CD8-positive, alpha-beta memory T cell (primary cell): ENCODE measurements around the gene FZD8. TPM values are rescaled to one million over a fixed set of nuclear protein-coding genes. Genes with fewer than 3 reads are reported as not detected.

Experiments used
- CTCF ChIA-PET: fragments of 350-600 bp; sonication (Branson Sonifier 250); formaldehyde crosslinking; loops from one replicate; lab custom pipeline; 2021; ENCODE audit warnings: antibody characterized with exemption; lab: Charles Lee
- POLR2A ChIA-PET: fragments of 350-600 bp; sonication (Branson Sonifier 250); formaldehyde crosslinking; loops from one replicate; lab custom pipeline; 2021; ENCODE audit warnings: antibody characterized with exemption; lab: Charles Lee
- DNase-seq, 5 donors: peaks; one replicate each; pipeline versions ENCODE4 v3.0.0 to v3.0.0-alpha.2; 2020 to 2022; ENCODE audit warnings: mixed read lengths in 1 of 5
- H3K27ac ChIP-seq: one replicate; pipeline ENCODE4 v1.7.0; 2013; ENCODE audit warnings: low read depth, mild to moderate bottlenecking, low read length, moderate library complexity
- H3K27me3 ChIP-seq: 2 replicates; pipeline ENCODE4 v1.7.0; 2013; ENCODE audit warnings: low read length, mild to moderate bottlenecking; ENCODE audit not compliant: insufficient read depth, poor library complexity, severe bottlenecking
- H3K36me3 ChIP-seq: 2 replicates; pipeline ENCODE4 v1.7.0; 2013; ENCODE audit warnings: mild to moderate bottlenecking, low read length, moderate library complexity; ENCODE audit not compliant: insufficient read depth
- H3K4me1 ChIP-seq: 2 replicates; pipeline ENCODE4 v1.7.0; 2013; ENCODE audit warnings: mild to moderate bottlenecking, low read length, moderate library complexity; ENCODE audit not compliant: insufficient read depth
- H3K4me3 ChIP-seq: 2 replicates; pipeline ENCODE4 v1.7.0; 2013; ENCODE audit warnings: mild to moderate bottlenecking, low read length
- H3K9me3 ChIP-seq: 2 replicates; pipeline ENCODE4 v1.7.0; 2013; ENCODE audit warnings: mild to moderate bottlenecking, low read length
- H3K27ac Mint-ChIP-seq, 8 donors: one replicate each; pipeline ENCODE4 v1.8.0; 2020 to 2021; ENCODE audit warnings: mixed read lengths in 8 of 8, mild to moderate bottlenecking in 6 of 8, inconsistent platforms in 3 of 8, moderate library complexity in 3 of 8
- H3K27me3 Mint-ChIP-seq, 2 donors: one replicate each; pipeline ENCODE4 v1.8.0; 2020 to 2021; ENCODE audit warnings: mixed read lengths in 2 of 2, mild to moderate bottlenecking in 1 of 2, moderate library complexity in 1 of 2
- H3K36me3 Mint-ChIP-seq, 3 donors: one replicate each; pipeline ENCODE4 v1.8.0; 2020 to 2021; ENCODE audit warnings: mixed read lengths in 3 of 3, inconsistent platforms in 1 of 3, mild to moderate bottlenecking in 1 of 3
- H3K4me1 Mint-ChIP-seq, 3 donors: one replicate each; pipeline ENCODE4 v1.8.0; 2020 to 2021; ENCODE audit warnings: mixed read lengths in 3 of 3, inconsistent platforms in 1 of 3, mild to moderate bottlenecking in 1 of 3
- H3K4me3 Mint-ChIP-seq, 7 donors: one replicate each; pipeline ENCODE4 v1.8.0; 2020 to 2021; ENCODE audit warnings: mixed read lengths in 7 of 7, mild to moderate bottlenecking in 6 of 7, moderate library complexity in 4 of 7, inconsistent platforms in 2 of 7
- H3K9me3 Mint-ChIP-seq, 5 donors: one replicate each; pipeline ENCODE4 v1.8.0; 2020 to 2022; ENCODE audit warnings: mixed read lengths in 5 of 5, mild to moderate bottlenecking in 3 of 5, moderate library complexity in 2 of 5, inconsistent platforms in 1 of 5
- polyA plus RNA-seq: library from polyadenylated mRNA; unstranded; fragments of 300-500 nt; fragmentation: Illumina TruSeq; gene quantifications from one replicate; pipeline ENCODE4 v1.2.3, GENCODE V29; 2021
- total RNA-seq, 2 experiments: library from RNA; stranded (reverse); gene quantifications; one replicate each; pipeline ENCODE4 v1.2.3, GENCODE V29; 2021

The FZD8 gene
- total and polyA plus RNA-seq, 3 experiments from 2014 or later, result 0.50 to 0.55 TPM; not detected in 1

GRCh38 chr10:35674843-35675242 is 32.7 kb upstream of the FZD8 start:
- Histone ChIP-seq H3K36me3 (no peaks in the 10 kb centered on the region), H3K4me1 (no peaks in the 10 kb centered on the region), H3K27me3 (no peaks in the 10 kb centered on the region), H3K9me3 (no peaks in the 10 kb centered on the region), H3K4me3 (no peak overlapping the region), H3K27ac (no peak overlapping the region)
- Mint-ChIP-seq H3K4me1 (no peaks in the 10 kb centered on the region), H3K9me3 (peaks cover 2 to 6% (median 5%) of the 10 kb centered on the region in 5 donors), H3K4me3 (no peak overlapping the region), H3K27ac (no peak overlapping the region), H3K27me3 (peaks cover 4 to 8% of the 10 kb centered on the region in 2 donors), H3K36me3 (no peaks in the 10 kb centered on the region)
- POLR2A ChIA-PET, result no interaction called here
- CTCF ChIA-PET, result interaction anchor here (0.6 kb wide), 1 partner anchor 10 kb away, joined by 3 read pairs; no protein-coding TSS in a partner anchor
- no peak for DNase-seq

GRCh38 chr10:35668865-35669650 is 27.0 kb upstream of the FZD8 start:
- CTCF ChIA-PET, result interaction anchor here (1.0 kb wide), 1 partner anchor 176 kb away, joined by 3 read pairs; no protein-coding TSS in a partner anchor
- POLR2A ChIA-PET, result no interaction called here

GRCh38 chr10:35667971-35668370 is 25.9 kb upstream of the FZD8 start:
- no peak for DNase-seq
- no peaks in the 10 kb centered on the region for H3K4me1 Mint-ChIP-seq
- H3K36me3 Mint-ChIP-seq, result no peaks in the 10 kb centered on the region
- no peak overlapping the region for H3K4me3 Mint-ChIP-seq
- POLR2A ChIA-PET, result no interaction called here
- H3K4me3 ChIP-seq, result no peak overlapping the region
- H3K27ac Mint-ChIP-seq, result no peak overlapping the region
- H3K27ac ChIP-seq, result no peak overlapping the region
- H3K9me3 Mint-ChIP-seq, result peaks cover 0 to 13% (median 7%) of the 10 kb centered on the region in 5 donors
- H3K4me1 ChIP-seq, result no peaks in the 10 kb centered on the region
- no peaks in the 10 kb centered on the region for H3K36me3 ChIP-seq
- CTCF ChIA-PET, result no interaction called here
- H3K9me3 ChIP-seq, result no peaks in the 10 kb centered on the region
- no peaks in the 10 kb centered on the region for H3K27me3 ChIP-seq
- H3K27me3 Mint-ChIP-seq, result peaks cover 3 to 12% of the 10 kb centered on the region in 2 donors

More at GRCh38 chr10:35668865-35669650, 27.0 kb upstream of the FZD8 start:
- H3K4me1 ChIP-seq, result no peaks in the 10 kb centered on the region
- H3K36me3 ChIP-seq, result no peaks in the 10 kb centered on the region
- H3K4me1 Mint-ChIP-seq, result no peaks in the 10 kb centered on the region
- peaks cover 3 to 6% of the 10 kb centered on the region in 2 donors for H3K27me3 Mint-ChIP-seq
- peaks cover 0 to 13% (median 7%) of the 10 kb centered on the region in 5 donors for H3K9me3 Mint-ChIP-seq
- no peaks in the 10 kb centered on the region for H3K27me3 ChIP-seq
- H3K4me3 Mint-ChIP-seq, result no peak overlapping the region
- no peak overlapping the region for H3K27ac ChIP-seq
- no peaks in the 10 kb centered on the region for H3K9me3 ChIP-seq
- DNase-seq, result no peak
- H3K4me3 ChIP-seq, result no peak overlapping the region
- no peaks in the 10 kb centered on the region for H3K36me3 Mint-ChIP-seq
- no peak overlapping the region for H3K27ac Mint-ChIP-seq

GRCh38 chr10:35667270-35667889 is 25.3 kb upstream of the FZD8 start:
- Histone ChIP-seq H3K9me3 (no peaks in the 10 kb centered on the region), H3K36me3 (no peaks in the 10 kb centered on the region), H3K4me3 (no peak overlapping the region), H3K27me3 (no peaks in the 10 kb centered on the region), H3K4me1 (no peaks in the 10 kb centered on the region), H3K27ac (no peak overlapping the region)
- Mint-ChIP-seq H3K4me3 (no peak overlapping the region), H3K36me3 (no peaks in the 10 kb centered on the region), H3K9me3 (peaks cover 0 to 13% (median 7%) of the 10 kb centered on the region in 5 donors), H3K27me3 (peaks cover 3 to 12% of the 10 kb centered on the region in 2 donors), H3K27ac (peak overlapping the region in 1 of 8 donors; percentile 19), H3K4me1 (no peaks in the 10 kb centered on the region)
- ChIA-PET CTCF (no interaction called here), POLR2A (no interaction called here)
- no peak for DNase-seq

DNA sequence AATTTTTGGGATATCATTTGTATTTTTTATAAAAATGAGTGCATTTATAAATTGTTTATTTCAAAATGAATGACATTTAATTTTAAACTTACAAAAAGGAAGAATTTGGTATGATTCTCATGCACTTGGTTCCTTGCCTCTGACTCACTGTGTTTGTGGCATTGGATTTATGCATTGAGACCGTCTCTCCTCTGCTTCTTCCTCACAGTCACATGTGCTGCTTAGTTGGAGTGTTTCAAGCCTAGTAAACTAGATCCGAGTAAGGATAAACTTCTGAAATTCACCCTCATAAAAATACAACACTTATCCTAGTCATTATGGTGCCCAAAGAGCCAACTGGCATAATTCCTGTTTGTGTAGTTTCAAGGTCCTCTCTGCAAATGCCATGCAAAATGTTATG is 19.1 kb upstream of the FZD8 start:
- no peak for DNase-seq
- no peak overlapping the region for H3K4me3 ChIP-seq
- H3K9me3 ChIP-seq, result no peaks in the 10 kb centered on the region
- no peaks in the 10 kb centered on the region for H3K27me3 ChIP-seq
- no peak overlapping the region for H3K27ac ChIP-seq
- H3K4me3 Mint-ChIP-seq, result no peak overlapping the region
- H3K36me3 Mint-ChIP-seq, result no peaks in the 10 kb centered on the region
- no peak overlapping the region for H3K27ac Mint-ChIP-seq
- H3K4me1 ChIP-seq, result no peaks in the 10 kb centered on the region
- CTCF ChIA-PET, result no interaction called here
- peaks cover 16 to 35% of the 10 kb centered on the region in 2 donors for H3K27me3 Mint-ChIP-seq
- no peaks in the 10 kb centered on the region for H3K4me1 Mint-ChIP-seq
- POLR2A ChIA-PET, result no interaction called here
- no peaks in the 10 kb centered on the region for H3K36me3 ChIP-seq
- peaks cover 0 to 2% (median 0%) of the 10 kb centered on the region in 5 donors for H3K9me3 Mint-ChIP-seq

DNA sequence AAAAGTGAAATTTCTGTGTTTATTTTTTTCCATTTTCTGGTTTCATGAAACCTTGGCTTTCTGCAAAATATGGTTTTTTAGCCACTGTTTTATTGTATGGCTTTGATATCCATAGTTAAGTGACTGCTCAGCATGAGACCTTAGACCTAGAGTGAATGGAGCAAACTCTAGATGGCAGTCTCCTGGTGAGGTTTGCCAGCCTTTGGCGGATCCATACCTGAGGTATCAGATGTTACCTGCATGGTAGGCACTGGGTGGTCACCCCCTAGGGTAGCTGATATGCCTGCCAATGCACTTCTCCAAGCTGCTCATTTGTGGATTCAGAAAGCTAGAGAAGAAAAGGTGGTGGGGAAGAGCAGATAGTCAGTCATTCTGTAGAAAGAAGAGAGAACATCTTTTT is 17.4 kb upstream of the FZD8 start:
- Histone ChIP-seq H3K27me3 (no peaks in the 10 kb centered on the region), H3K36me3 (no peaks in the 10 kb centered on the region), H3K9me3 (no peaks in the 10 kb centered on the region), H3K27ac (no peak overlapping the region), H3K4me1 (no peaks in the 10 kb centered on the region), H3K4me3 (no peak overlapping the region)
- no peaks in the 10 kb centered on the region for H3K36me3 Mint-ChIP-seq
- H3K4me3 Mint-ChIP-seq, result no peak overlapping the region
- no peak for DNase-seq
- H3K4me1 Mint-ChIP-seq, result no peaks in the 10 kb centered on the region
- POLR2A ChIA-PET, result no interaction called here
- H3K9me3 Mint-ChIP-seq, result peaks cover 0 to 2% (median 0%) of the 10 kb centered on the region in 5 donors
- CTCF ChIA-PET, result no interaction called here
- peaks cover 16 to 43% of the 10 kb centered on the region in 2 donors for H3K27me3 Mint-ChIP-seq
- no peak overlapping the region for H3K27ac Mint-ChIP-seq

DNA sequence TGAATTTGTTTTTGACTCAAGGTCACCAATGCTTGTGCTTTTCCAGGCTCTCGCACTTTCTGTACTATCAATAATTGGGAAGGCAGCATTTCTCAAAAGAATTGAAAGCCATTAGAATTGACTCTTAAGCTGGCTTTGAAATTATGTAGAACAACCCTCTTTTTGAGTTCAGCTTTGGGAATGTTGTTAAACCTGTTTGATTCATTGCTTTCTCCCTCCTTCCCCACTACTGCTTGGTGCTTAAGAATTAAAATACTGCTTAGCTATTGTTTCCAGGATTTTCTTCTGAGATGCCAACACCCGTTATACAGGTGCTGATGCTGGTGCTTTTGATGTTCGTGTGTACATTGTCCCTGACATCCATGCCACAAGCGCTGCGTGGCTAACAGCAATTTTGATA is 15.5 kb upstream of the FZD8 start:
- Mint-ChIP-seq H3K4me3 (no peak overlapping the region), H3K27me3 (peaks cover 16 to 34% of the 10 kb centered on the region in 2 donors), H3K27ac (no peak overlapping the region), H3K4me1 (no peaks in the 10 kb centered on the region), H3K36me3 (no peaks in the 10 kb centered on the region), H3K9me3 (peaks cover 0 to 2% (median 0%) of the 10 kb centered on the region in 5 donors)
- POLR2A ChIA-PET, result no interaction called here
- DNase-seq, result no peak
- Histone ChIP-seq H3K4me1 (no peaks in the 10 kb centered on the region), H3K27ac (no peak overlapping the region), H3K27me3 (no peaks in the 10 kb centered on the region), H3K9me3 (no peaks in the 10 kb centered on the region), H3K36me3 (no peaks in the 10 kb centered on the region), H3K4me3 (no peak overlapping the region)
- CTCF ChIA-PET, result no interaction called here

- DNase-seq, result no peak
- Mint-ChIP-seq H3K4me1 (no peaks in the 10 kb centered on the region), H3K27ac (no peak overlapping the region), H3K36me3 (no peaks in the 10 kb centered on the region), H3K9me3 (peaks cover 0 to 2% (median 0%) of the 10 kb centered on the region in 5 donors), H3K4me3 (no peak overlapping the region), H3K27me3 (peaks cover 4 to 20% of the 10 kb centered on the region in 2 donors)
- Histone ChIP-seq H3K4me1 (no peaks in the 10 kb centered on the region), H3K4me3 (no peak overlapping the region), H3K27me3 (no peaks in the 10 kb centered on the region), H3K9me3 (no peaks in the 10 kb centered on the region), H3K36me3 (no peaks in the 10 kb centered on the region), H3K27ac (no peak overlapping the region)
- CTCF ChIA-PET, result no interaction called here
- POLR2A ChIA-PET, result no interaction called here
These were observed 10.7 kb upstream of the FZD8 start for GRCh38 chr10:35652824-35653223.
